CD4-positive, alpha-beta T cell treated with Interleukin-1 beta for 1 hour (primary cell): Measurements from ENCODE around the gene LSM7.

Experiments used
- DNase-seq, 2 donors: peaks; one replicate each; pipeline ENCODE4 v3.0.0-alpha.2; 2020 to 2022

Gene LSM7

GRCh38 chr19:2336528-2337328 is 8.3 kb upstream of the LSM7 start:
- DNase-seq = no peak

- DNase-seq = no peak
These were observed 7.5 kb upstream of the LSM7 start for GRCh38 chr19:2335848-2336247.

- DNase-seq = no peak
These were observed 6.8 kb upstream of the LSM7 start for GRCh38 chr19:2334986-2335846.

GRCh38 chr19:2334426-2334825 is 6.0 kb upstream of the LSM7 start:
- no peak for DNase-seq

GRCh38 chr19:2333807-2334211 is 5.4 kb upstream of the LSM7 start:
- no peak for DNase-seq

DNA sequence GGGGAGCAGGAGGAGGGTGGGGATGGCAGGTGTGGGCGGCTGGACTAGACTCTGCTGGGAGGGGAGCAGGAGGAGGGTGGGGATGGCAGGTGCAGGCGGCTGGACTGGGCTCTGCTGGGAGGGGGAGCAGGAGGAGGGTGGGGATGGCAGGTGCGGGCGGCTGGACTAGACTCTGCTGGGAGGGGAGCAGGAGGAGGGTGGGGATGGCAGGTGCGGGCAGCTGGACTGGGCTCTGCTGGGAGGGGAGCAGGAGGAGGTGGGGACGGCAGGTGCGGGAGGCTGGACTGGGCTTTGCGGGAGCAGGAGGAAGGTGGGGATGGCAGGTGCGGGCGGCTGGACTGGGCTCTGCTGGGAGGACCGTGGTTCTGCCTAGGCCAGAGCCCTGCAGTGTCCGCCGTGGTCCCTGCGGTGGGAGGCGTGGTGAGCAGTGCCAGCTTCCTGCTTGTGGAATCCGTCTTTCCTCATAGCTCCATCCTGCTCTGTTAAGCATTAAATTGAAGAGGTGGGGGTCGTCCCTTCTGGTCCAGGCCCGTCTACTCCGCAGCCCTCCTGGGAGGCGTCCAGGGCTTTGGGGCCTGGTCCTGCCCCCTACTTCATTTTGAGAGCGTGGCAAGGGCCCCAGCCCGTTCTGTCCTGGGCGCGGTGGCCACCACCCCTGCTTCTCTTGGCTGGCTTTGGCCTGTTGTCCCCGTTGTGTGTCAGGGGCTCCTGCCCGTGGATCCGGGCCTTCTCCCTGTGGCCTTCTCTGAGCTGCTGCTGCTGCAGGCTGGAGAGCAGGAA is 4.8 kb upstream of the LSM7 start:
- no peak for DNase-seq

DNA sequence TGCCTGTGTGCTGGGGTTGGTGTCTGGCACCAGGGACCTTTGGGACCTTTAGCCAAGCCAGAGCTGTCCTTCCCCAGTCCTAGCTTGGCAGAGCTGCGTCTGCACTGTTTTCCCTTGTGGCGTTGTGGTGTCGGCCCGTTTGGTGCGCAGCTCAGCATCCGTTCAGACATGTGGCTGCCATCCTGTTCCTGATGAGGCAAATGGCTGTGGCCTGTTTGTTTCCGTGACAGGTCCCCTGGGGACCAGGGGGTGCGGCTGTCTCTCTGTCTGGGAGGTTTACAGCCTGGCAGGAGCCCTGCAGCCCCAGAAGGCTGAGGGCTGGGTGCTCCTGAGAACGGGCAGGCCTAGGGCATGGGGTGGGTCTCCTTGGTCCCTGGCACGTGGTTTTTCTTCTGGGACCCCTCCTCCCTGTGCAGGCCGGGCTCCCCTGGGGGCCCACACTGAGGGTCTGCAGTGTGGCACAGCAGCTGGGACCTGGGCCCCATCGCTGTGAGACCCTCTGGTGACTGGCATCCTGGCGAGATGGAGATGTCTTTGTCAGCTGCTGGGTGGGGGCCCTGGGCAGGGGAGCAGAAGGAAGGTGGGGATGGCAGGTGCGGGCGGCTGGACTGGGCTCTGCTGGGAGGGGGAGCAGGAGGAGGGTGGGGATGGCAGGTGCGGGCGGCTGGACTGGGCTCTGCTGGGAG is 4.1 kb upstream of the LSM7 start:
- peak; percentile 39 to 84 for DNase-seq

DNA sequence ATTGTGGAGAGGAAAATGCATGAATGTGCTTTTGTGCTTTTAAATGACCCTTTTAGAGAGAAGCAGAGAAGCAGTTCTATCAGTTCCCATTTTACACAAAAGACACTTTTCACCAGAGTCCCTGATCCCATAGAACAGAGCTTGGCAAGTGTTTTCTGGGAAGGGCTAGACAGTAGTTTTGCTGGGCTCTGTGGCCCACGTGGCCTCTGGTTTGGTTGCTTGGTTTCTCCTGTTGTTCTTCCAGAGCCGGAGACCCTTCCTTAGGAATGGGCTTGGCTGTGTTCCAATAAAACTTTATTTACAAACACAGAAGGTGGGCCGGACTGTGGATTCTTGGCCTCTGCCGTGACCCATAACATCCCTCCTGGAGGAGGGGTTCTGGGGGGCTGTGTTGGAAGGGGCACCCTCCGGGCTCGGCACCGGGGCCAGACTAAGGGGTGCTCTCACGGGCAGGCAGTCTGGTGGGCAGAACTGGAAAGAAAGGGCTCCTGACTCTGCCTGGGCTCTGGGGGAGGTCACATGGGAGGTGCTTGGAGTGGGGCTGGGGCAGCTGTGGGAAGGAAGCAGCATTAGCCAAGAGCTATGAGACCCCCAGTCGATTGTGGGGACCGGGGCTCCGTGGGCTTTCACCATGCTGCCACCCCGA is 3.3 kb upstream of the LSM7 start:
- no peak for DNase-seq

DNA sequence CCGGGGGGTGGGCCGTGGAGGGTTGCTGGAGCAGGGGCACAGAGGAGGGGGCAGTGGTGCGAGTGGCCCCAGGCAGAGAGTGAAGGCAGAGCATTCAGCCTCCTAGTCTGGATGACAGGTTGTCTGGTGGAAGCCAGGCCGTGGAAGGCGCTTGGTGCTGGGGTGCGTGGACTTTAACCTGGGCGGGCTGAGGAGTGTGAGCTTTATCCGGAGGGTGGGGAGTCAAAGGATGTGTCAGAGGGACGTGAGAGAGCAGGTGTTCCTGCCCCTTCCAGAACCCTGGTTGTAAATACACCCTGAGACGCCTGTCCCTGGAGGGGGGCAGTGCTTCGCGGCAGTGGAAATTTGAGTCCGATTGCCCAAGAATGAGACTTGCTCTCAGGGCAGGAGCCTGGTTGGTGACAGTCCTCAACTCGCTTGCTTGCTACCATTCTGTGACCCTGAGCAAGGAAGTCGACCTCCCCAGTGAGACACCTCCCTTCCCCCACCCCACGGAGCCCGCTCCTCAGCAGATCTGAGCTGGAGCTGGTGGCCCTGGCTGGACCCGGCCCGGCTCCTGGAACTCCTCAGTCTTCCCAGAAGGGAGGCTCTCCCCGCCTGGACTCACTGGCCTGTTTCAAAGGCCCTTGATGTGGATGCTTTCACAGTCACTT is 2.4 kb upstream of the LSM7 start:
- DNase-seq = no peak

GRCh38 chr19:2330255-2330631 is 1.9 kb upstream of the LSM7 start:
- no peak for DNase-seq

GRCh38 chr19:2329501-2329916 is 1.1 kb upstream of the LSM7 start:
- DNase-seq = no peak

DNA sequence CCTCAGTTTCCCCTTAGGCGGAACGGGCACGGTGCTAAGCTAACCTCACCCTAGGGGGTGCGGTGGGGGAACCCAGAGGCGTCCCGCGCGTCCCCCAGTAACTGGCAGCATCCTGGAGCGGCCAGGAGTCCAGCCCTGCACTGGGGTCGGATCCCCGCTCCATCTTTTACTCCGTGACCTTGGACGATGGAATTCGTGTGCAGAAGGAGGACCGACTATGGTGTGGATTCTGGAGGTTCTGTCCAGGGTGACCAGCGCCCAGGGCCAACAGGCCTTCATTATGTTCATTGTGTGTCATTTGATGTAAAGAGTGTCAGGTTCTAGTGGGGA is 728 bp upstream of the LSM7 start:
- no peak for DNase-seq

DNA sequence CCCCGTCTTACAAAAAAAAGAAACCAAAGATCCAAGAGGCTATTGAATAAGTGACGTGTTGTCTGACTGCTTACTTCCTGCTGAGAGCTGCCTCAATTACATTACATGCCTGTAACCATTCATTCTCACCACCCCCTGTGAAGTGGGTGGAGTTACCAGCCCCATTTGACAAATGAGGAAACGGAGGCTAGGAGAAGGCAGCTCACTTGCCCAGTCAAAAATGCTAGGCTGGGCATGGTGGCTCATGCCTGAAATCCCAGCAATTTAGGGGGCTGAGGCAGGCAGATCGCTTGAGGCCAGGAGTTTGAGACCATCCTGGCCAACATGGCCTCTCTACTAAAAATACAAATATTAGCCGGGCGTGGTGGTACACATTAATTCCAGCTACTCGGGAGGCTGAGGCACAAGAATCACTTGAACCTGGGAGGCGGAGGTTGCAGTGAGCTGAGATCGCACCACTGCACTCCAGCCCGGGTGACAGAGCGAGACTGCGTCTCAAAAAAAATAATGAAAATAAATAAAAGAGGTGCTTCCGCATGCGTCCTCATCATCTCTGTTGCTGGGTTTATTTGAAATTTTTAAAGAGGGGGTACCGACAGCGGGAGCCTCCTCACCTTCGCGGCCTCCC is 499 bp downstream of the LSM7 start:
- peak; percentile 77 to 79 for DNase-seq

DNA sequence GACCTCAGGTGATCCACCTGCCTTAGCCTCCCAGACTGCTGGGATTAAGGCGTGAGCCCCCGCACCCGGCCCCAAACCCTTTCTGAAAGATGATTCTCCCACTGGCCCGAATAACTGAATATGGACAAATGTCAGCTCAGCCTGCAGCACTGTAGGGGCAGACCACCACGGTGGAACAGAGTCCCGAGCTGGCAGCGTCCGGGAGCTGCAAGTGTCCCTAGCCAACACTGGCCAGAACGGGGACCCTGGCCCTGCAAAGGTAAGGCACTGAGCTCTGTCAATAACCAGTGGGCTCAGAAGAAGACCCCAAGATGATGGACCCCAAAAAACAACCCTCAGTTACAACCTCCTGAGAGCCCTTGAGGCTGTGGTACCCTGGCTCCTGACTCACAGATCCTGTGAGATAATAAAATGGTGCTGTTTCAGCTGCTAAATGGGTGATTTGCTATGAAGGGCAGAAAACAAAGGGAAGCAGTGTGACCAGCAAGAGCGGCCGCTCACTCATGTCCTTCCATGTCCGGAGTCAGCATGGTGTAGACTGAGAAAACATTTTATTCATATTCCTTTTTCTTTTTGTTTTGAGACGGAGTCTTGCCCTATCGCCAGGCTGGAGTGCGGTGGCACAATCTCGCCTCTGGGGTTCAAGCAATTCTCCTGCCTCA is 1.6 kb downstream of the LSM7 start:
- no peak for DNase-seq

GRCh38 chr19:2325281-2326046 is 2.9 kb downstream of the LSM7 start:
- peak in 1 of 2 donors; percentile 33 for DNase-seq

DNA sequence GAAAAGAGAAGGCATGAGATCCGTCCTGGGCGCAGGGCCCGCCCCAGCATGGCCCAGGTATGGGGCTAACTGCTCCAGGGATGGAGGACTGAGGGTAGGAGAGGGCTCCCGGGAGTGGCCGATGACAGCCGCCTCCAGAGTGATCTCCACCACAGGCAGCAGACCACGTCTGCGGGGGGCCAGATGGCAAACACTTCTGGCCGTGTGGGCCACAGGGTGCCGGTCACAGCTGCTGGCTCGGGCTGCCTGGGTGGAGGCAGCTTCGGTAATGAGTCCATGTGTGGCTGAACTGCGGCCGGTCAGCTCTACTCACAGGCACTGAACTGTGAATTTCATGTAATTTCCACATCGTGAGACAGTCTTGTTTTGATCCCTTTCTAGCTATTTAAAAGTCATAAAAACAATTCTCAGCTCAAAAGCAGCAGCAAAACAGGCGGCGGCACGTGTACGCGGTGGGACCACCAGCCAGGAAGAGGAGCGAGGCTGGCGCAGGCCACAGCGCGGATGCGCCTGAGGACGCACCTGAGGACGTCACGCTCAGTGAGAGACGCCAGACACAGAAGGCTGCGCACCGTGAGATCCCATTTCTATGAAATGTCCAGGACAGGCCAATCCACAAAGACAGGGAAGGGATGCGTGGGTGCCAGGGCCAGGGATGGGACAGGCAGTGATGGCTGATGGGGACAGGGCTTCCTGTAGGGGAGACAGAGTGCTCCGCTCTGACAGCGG is 4.0 kb downstream of the LSM7 start:
- peak in 1 of 2 donors; percentile 13 for DNase-seq

DNA sequence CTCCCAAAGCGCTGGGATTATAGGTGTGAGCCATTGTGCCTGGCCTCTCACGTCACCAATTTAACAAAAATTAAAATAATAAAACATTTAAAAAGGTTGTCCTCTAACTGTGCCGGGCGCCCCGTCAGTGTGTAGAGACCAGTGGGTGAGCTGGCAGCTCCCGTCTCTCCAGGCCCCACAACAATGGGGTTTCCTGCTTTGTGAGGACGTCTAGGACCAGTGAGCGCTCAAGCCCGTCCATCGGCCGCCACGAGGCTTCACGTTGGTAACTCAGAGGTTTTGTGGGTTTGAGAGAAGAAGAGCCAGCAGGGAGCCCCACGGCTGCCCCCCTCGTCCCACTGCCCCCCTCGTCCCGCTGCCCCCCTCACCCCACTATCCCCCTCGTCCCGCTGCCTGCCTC is 4.7 kb downstream of the LSM7 start:
- DNase-seq = no peak

GRCh38 chr19:2321565-2322283 is 6.7 kb downstream of the LSM7 start:
- no peak for DNase-seq

- no peak for DNase-seq
These were observed 7.4 kb downstream of the LSM7 start for GRCh38 chr19:2320939-2321338.
